GM12891 (cell line): ENCODE results near the gene PTX3.

ENCODE experiments used
- PAX5 ChIP-seq: IDR thresholded peaks from 2 replicates; pipeline ENCODE4 v1.6.1; 2011; ENCODE audit warnings: low read length, moderate library complexity, mild to moderate bottlenecking; ENCODE audit not compliant: insufficient read depth, severe bottlenecking
- POLR2A ChIP-seq: IDR thresholded peaks from 2 replicates; pipeline ENCODE4 v1.6.1; 2011; ENCODE audit warnings: low read depth, low read length, control low read depth
- POLR2AphosphoS5 ChIP-seq: IDR thresholded peaks from 2 replicates; pipeline ENCODE4 v1.6.1; 2011; ENCODE audit warnings: low read depth, low read length, control low read depth
- POU2F2 ChIP-seq: IDR thresholded peaks from 2 replicates; pipeline ENCODE4 v1.6.1; 2011; ENCODE audit warnings: low read depth, mild to moderate bottlenecking, control low read depth, low read length, moderate library complexity
- SPI1 ChIP-seq: IDR thresholded peaks from 2 replicates; pipeline ENCODE4 v1.6.1; 2011; ENCODE audit warnings: low read depth, low read length, control low read depth
- TAF1 ChIP-seq: IDR thresholded peaks from 2 replicates; pipeline ENCODE4 v1.6.1; 2011; ENCODE audit warnings: low read depth, low read length, control low read depth

DNA sequence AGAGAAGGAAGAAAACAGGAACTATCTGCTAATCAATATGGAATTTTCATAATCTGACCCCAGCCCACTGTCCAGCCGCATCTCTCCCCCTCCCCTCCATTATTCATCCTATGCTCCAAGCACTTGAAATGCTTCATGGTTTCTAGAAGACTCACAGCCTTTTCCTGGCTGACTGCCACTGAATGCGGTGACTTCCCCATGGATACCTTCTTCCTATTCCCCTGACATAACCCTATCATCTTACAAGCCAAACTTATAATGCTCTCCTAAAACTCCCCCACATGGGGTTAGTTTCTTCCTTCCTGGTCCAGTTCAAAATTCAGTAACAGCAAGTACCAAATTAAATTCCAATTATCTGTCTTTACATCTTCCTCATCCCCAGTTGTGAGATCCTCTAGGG lies 31.2 kb upstream of the PTX3 start:
- TF ChIP-seq TAF1 (no peak), POLR2A (no peak), POLR2AphosphoS5 (no peak), SPI1 (no peak), POU2F2 (no peak), PAX5 (no peak)
